Activated CD8-positive, alpha-beta memory T cell treated with anti-CD3 and anti-CD28 coated beads, Interleukin-2, amount 50 U/mL, for 1 hour (primary cell): Measurements from ENCODE around the gene CNOT6.

Source experiments
- DNase-seq: peaks from one replicate; pipeline ENCODE4 v3.0.0-alpha.2; 2020; ENCODE audit errors: extremely low read depth

CNOT6 gene

DNA sequence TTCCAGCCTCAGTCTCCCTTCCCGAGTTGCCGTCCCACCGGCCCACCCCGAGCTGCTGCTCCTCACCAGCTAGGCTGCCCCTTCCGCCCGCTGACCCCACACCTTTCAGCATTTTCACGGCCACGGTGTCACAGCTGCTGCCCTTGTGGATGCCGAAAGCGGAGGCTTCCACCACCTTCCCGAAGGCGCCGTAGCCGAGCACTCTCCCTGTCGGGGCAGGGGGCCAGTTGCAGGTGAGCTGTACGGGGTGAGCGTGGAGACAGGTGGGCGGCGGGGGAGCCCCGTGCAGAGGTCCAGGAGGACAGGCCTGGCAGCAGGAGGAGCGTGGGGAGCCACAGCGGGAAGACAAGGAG is 125.4 kb downstream of the CNOT6 start:
- DNase-seq, result no peak

DNA sequence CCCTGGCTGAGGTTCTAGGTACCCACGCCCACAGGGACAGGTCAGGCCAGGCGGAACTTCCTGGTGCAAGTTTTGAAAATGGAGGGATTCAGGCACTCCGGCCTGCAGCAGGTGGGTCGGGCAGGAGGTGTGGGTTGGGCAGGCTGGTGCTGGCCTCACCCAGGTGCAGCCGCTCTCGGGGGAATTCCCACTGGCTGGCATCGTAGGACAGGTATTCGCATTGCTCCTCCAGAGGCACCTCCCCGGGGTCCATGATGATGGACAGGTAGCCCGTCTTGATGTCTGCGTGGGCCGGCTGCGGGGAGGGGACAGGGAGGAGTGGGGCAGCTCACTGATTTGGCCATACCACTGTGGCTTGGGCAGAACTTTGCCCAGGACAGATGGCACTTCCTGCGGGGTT is 125.8 kb downstream of the CNOT6 start:
- DNase-seq, result no peak

DNA sequence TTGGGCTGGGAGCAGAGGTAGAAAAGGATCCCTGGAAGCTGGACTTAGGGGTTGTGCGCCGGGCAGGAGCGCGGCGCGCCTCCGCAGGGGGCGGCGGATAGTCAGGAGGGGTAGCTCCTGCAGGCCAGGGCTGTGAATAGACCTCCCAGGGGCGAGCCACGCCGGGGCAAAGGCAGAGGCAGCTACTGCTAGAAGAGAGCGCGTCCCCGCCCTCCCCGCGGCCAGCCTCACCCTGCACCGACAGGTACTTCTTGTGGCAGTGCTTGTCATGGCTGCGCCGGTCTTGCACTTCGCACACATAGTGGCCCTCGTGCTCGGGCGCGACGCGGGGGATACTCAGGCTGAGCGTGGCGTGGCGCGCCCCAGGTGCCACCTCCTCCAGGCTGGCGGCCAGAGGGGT is 127.1 kb downstream of the CNOT6 start:
- DNase-seq, result no peak

DNA sequence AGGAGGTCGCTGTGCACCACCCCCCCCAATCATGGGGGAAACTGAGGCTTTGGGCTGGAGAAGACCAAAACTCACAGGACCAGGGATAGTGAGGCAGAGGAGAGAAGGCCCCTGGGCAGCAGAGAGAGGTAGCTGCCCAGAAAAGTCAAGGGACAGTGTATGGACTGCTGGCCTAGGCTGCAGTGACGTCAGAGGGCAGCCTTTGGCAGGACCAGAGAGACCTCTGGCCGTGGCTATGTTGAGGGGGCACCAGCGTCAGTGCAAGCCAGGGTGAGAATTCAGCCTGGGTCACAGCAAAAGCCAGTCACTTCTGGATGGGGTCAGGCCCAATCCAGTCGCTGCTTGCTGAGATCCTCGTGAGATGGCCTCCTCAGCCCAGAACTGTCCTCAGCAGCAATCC is 128.7 kb downstream of the CNOT6 start:
- DNase-seq, result no peak

DNA sequence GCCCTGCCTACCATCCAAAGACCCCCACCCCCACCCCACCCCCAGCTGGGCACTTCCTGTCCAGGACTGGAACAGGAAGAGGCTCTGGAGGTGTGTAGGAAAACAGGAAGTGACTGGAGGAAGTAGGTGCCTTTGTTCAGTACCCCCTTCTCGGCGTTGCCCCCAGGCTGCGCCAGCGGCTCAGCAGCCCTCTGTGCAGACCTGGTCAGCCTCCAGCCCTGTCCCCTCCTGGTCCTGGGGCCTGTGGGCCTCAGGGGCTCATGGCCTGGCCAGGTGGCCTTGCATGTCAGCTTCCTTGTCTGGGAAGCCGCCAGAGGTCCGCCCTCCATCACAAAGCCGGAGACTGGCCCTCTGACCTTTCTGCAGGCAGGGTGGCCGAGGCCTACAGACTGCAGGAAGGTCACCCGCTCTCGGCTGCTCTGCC is 129.2 kb downstream of the CNOT6 start:
- no peak for DNase-seq

DNA sequence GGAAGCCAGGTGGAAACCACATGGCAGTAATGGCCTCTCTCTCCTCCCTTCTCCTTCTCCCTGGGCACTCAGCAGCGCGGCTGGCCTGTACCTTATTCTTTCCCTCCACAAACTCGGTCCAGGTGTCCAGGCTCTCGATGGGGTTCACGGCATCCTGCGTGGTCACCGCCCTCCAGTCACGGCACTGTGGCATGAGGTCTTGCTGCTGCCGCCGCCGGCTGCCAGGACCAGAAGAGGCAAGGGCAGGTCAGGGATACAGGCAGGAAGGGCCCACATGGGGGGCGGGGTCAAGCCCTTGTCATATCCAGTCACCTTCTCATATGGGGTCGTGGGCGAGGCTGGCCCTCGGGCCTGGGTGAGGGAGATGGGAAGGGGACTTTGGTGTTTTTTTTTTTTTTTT is 129.7 kb downstream of the CNOT6 start:
- DNase-seq, result no peak

DNA sequence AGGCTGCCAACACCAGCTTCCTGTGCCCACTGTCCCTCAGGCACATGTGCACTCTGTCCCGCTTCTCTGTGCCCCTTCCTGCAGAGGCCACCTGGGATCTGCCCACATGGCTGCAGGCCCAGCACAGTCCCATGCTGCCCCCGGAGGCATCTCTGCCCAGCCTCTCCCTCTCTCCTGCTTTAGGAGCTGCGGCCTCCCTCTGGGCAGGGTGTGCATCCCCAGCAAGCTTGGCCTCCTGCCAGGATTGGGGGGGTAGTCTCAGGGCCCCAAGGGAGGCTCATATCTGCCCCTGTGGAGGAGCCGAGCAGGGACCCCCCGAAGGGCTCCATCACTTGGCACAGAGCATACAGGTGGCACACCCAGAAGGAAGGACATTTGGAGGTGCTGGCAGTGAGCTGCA is 130.4 kb downstream of the CNOT6 start:
- no peak for DNase-seq

DNA sequence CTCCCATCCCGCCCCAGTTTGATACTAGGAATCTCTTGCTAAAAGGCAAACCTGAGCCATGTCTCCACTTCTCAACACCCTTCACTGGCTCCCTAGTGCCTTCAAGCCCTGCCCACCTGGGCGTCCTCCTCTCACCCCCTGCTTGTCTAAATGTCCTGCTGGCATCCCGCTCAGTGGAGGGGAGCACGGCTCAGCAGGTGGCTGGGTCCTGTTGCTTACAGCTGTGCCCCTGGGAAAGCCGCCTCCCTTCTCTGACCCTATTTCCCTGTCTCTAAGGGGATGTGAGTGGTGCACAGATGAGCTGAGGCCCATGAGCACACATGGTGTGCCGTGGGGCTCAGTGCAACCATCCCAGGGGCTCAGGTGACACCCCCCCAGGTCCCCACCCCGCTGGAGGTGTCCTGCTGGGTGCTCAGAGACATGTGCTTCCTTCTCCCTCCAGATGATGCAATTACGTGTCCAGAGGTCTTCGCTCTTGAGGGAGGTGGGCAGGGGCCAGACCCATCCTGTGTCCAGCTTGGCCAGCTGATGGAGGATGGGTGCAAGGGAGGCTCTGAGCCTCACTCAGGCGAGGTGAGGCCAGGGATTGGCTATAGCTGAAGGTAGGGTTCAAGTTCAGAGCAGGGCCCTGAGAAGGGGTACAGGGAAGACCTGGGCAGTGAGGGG is 131.1 kb downstream of the CNOT6 start:
- no peak for DNase-seq

DNA sequence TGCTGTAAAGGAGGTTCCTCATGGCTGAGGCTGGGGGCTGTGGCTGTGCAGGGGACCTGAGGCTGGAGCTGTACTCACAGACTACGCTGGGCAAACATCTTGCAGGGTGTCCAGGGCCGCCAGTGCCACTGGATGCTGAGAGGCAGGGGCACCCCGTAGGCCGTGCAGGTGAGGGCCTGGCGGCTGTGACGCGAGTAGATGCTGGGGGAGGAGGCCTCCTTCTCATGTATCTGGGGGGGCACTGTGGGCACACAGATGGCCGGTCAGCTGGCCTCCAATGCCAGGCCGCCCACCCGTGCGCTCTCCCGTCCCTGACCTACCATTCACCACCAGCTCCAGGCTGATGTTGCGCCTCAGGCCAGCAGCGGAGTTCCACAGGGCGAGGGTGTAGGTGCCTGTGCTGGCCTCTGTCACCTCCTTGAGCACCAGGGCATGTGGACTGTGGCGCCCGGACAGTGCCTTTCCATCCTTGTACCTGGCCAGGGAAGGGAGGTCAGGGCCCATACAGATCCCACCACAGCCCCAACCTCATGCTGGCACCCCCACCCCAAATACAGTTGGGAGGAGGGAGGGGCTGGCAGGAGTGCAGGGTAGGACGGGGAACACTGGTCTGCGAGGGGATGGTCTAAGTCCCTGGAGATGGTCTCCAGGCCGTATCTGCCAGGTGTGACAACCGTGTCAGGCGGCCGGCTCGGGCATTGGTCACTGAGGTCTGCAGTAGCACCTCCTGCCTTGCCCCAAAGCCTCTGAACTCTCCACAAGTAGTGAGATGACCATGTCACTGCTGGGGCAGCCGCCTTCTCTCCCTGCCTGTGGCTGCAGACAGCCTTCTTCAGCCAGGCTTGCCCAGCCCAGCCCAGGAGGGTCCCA is 131.8 kb downstream of the CNOT6 start:
- DNase-seq, result no peak

DNA sequence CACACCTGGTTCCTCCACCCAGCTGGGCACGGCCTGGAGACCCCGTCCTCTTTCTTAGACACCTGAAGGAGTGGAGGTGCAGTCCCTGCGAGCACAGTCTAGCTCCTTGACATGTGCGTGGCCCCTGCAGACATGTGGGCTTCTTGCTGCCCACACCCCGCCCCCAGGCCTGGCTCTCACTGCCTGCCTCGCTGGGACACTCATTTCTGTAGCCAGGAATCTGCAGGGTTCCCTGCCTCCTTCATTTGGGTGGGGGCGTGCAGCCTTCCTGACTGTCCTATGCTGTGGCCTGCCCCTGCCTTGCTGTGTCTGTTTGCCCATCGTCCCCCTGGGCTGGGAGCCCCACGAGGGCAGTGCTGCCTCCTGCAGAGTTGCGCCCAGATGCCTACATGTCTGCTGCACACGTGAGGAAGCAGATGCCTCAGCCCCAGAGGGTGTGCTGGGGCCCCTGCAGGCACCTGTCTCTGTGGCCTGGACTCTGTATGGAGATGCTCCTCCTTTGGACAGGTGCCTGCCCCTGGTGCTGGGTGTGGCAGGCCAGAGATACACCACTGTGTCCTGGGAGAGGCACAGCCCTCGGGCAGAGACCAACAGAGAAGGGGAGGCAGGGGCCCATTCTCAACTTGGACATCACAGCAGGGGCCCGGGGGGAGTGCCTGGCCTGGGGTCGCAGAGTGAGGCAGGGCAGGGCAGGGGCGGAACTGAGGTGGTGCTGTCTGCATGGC is 132.6 kb downstream of the CNOT6 start:
- DNase-seq, result no peak

DNA sequence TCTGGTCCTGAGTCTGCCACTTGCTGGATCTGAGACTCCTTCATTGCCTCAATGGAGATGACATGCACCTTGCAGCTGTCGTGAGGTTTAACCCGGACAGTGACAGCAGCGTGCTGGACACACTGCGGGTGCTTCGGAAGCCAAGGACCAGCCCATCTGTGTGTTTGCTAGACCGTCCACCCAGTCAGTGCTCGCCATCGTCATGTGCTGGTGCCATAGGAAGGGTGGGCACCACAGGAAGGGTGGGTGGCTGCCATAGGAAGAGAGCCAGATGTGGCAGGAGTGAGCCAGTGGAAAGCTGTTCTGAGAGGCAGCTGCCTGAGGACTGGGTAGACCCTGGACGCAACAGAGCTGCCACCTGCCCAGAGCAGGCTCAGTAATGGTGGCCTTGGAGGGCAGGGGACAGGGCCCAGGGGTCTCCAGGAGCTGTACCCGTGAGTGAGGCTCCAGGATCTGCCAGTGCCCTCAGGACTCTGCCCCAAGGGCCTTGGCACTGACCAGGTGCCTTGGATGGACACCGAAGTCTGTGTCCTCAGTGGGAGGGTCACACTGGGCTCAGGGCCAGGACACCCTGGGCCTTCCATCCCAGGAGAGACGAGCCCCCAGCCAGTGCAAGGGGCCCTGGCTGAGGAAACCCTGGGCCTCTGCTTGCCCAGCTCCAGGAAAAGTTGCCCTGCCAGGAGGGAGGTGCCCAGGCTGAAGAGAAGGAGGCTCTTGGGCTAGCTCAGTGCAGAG is 133.4 kb downstream of the CNOT6 start:
- DNase-seq, result no peak
